NCI-H226 (cell line): Measurements from ENCODE around the gene GAB3.
"Not testable (repeated sequence)": the region's sequence is repeated elsewhere in the genome, so short reads cannot be mapped to it uniquely, and the experiment has no call there.

Source experiments
- DNase-seq: peaks from one replicate; pipeline ENCODE4 v3.0.0-alpha.2; 2015

GAB3 gene

GRCh38 chrX:154655346-154655745 is 95.5 kb downstream of the GAB3 start:
- no peak for DNase-seq

- no peak for DNase-seq
Observed at GRCh38 chrX:154654925-154655324, 96.0 kb downstream of the GAB3 start.

GRCh38 chrX:154654372-154654771 is 96.5 kb downstream of the GAB3 start:
- DNase-seq = no peak

- DNase-seq = not testable (repeated sequence)
Observed at GRCh38 chrX:154653413-154653812, 97.5 kb downstream of the GAB3 start, which contains the start of gene CTAG2. CTAG2 (minus strand) TSS chrX:154653579; CDS start chrX:154653515, 64 bp downstream.

GRCh38 chrX:154653048-154653401 is 97.9 kb downstream of the GAB3 start:
- no peak for DNase-seq

DNA sequence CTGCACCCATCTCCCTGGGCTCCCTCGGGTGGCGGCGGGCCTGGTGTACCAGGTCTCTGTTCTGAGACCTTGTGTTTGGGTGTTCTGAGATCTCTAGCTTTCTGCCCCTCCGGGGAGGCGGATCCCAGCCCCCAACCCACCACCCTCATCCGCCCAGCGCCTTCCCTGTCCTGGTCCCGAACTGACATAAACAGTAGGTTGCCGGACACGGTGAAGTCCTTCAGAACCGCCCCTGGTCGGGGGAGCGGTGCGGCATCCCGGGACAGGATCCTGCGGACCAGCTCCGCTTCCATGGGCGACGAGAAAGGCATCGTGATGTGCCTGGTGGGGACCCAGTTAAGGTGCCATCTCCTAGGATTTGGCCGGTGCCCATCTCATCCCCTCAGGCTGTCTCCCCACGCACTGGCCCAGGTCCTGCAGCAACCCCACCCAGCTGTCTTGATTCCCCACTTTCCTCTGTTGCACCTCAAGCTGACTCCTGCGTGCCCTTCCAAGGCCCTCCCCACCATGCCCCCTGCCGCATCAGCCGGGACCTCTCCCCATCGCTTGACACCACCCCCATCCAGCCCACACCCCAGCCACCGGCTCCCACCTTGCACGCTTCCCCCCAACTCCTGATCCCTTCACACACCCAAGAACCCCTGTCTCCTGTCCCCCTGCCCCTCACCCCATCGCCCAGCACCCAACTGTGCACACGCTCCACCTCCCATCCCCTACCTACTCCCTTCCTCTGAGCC is 98.4 kb downstream of the GAB3 start:
- no peak for DNase-seq

GRCh38 chrX:154650221-154650510 is 100.7 kb downstream of the GAB3 start:
- no peak for DNase-seq

DNA sequence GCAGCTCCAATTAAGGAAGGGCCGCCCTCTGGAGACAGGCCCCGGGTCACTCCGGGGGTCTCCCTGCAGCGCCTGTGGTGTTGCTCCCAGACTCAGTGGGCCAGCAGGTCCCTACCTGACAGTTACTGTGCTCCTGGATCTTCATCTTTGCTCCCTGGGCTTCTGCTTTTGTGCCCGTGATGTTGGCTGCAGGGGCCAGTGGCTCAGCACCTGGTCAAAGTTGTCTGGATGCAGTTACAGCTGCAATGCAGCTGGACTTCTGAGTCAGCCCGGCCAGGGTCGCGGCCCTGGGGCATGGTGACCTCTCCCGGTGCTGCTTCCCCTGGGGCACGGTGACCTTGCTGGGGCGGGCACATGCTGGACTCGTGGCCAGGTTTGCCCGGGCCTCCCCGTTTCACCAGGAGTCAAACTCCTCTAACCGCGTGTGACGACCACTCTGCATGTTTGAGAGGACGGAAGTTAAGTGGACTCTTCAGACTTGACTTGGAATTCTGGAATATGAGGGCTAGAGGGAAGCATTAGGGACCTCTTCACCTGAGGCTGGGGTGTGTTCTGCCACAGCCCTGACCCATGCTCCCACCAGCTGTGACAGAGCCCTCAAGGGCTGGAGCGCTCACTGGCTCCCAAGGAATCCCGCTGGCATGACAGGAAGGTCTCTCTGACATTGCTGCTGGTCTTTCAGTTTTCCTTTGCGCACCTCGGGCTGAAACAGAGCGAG is 101.2 kb downstream of the GAB3 start:
- DNase-seq = no peak

DNA sequence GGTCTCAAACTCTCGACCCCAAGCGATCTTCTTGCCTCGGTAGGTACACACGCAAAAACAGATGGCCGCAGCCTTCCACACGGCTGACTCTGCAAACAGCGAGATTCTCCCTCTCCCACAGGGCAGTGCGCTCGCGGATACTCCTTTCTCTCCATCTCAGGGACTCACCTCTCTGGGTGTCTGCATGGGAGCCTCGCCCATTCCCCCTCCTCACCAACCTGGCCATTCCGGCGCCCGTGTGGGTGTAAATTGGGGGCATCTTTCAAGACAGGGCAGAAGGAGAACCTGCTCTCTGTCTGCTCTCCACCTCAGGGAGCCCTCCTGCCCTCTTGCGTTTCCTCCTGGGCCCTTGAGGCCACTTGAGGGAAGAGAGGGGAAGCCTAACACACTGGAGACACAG is 101.9 kb downstream of the GAB3 start:
- no peak for DNase-seq

DNA sequence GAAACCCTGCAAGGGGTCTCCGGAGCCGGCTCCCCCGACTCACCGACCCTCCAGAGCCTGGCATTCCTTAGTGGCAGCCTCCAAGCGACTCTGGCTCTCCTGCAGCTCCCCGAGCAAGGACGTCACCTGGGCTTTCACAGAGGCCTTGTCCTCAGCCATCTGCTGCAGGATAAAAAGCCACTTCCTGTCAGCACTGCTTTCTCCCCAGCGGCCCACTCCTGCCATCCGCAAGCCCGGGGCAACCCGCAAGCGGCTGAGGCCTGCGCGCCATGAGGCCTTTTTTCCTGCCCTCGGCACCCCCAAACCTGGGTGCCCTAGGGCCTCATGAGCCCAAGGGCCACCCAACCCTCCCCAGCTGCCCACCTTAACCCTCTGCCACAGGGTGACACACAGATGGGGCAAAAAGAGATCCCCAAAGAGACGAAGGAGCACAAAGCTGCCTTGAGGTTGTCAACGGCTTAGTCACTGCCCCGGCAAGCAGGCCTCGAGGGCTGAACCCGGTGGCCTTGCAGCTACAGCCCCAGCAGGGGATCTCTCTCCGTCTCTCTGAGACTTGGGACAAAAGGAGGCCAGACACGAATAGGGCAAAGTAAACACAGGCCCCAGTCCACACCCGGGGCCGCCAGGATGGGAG is 105.0 kb downstream of the GAB3 start:
- not testable (repeated sequence) for DNase-seq

DNA sequence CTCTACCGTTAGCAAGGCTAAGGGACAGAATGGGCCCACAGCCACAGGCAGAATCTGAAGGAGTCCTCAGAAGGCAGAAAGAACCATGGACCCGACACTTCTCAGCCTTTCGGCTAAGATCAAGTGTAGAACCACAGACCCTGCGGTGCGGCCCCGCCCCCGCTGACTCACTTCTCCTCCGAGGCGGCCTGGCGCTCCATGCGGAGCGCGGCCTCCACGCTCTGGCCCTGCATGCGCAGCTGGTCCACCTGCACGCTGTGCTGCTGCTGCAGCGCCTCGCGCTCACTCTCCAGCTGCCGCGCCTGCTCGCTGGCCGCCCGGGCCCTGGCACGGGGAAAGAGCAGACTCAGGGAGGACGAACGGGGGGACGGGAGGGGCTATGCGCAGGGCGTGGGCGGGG is 107.2 kb downstream of the GAB3 start:
- DNase-seq = not testable (repeated sequence)

DNA sequence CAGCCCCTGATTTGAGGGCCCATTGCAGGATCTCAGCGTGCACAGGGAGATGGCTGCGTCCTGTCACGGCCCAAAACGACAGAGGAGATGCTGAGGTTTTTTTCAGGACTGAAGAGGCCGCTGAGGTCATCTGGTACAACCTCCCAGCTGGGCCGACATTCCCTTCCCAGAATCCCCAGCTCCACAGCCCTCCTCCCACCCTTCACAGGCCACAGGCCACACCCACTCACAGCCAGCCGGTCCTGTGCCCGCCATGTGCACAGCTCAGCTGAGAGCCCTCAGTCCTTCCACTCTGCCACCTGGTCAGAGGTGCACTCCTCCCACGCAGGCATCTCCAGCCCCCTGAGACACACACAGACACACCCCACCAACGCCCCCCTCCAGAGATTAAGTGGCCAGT is 109.1 kb downstream of the GAB3 start:
- not testable (repeated sequence) for DNase-seq

DNA sequence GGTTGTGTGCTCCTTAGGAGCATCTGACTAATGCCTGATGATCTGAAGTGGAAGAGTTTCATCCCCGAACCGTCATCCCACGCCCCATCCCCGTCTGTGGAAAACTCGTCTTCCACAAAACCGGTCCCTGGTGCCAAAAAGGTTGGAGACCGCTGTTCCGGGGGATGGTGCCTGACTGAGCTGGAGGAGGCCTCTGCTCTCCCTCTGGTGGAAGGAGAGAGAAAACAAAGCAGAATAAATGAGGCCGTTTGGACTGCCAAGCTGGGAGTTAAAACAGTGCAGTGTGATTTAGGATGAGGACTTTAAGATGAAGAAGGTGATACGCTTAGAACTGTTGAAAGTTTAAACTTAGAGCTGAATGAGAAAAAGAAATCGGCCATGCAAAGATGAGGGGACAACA is 117.2 kb downstream of the GAB3 start:
- not testable (repeated sequence) for DNase-seq

DNA sequence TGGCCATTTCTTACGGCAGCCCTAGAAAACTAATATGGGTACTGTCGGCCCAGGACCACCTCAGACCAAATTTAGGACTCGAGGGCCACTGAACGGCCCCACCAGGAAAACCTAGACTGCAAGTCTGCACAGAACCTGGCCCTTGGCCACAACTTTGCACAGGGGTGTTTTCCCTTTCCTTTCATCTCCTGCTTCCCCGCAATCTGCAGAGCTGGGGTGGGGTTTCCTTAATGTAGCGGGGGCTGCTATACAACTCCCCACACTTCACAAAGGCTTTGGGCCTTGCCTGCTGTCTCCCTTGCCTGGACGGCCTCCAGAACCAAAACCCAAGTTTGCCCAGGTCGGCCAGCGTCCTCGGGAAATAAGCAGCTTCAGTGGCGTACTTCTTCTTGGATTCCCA is 119.9 kb downstream of the GAB3 start:
- not testable (repeated sequence) for DNase-seq

DNA sequence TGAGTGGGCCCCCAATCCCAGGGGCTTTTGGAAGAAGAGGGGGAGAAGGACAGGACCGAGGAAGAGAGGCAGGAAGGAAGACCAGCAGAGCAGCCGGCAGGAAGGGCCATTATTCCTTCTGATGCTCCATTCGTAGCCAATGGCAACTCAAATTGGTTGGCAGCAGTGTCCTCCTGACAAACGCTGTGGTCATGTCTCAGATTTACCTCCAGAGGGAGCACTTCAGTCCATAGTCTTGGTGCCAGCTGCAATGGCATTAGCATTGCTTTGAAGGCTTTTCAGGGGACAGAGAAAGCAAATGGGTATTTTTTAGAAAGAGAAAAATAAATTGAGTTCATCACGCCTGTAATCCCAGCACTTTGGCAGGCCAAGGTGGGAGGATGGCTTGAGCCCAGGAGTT is 121.9 kb downstream of the GAB3 start:
- not testable (repeated sequence) for DNase-seq
